ENCODE results near the gene MUC15.

The MUC15 gene

GRCh38 chr11:26550022-26550421 is 22.0 kb downstream of the MUC15 start:
- no peak overlapping the region for H3K9ac ChIP-seq (ENCODE audit: low read length in 5 of 5)
- no peaks in the 10 kb centered on the region for H3K27me3 ChIP-seq (ENCODE audit: control insufficient read depth in 5 of 5, insufficient read depth in 4 of 5, low read length in 5 of 5)
- H3K4me3 ChIP-seq (ENCODE audit: low read depth in 1 of 5, low read length in 5 of 5), result no peak overlapping the region
- no peak overlapping the region for H3K27ac ChIP-seq (ENCODE audit: low read depth, low read length)
- H3K4me1 ChIP-seq (ENCODE audit: control insufficient read depth in 5 of 5, insufficient read depth in 5 of 5, low read length in 5 of 5), result no peaks in the 10 kb centered on the region
- H3K9me3 ChIP-seq (ENCODE audit: control insufficient read depth in 5 of 5, low read length in 5 of 5), result no peaks in the 10 kb centered on the region
- H3K36me3 ChIP-seq (ENCODE audit: control insufficient read depth in 5 of 5, insufficient read depth in 5 of 5, low read length in 5 of 5), result peaks cover 0 to 4% (median 0%) of the 10 kb centered on the region in 5 donors

GRCh38 chr11:26549176-26549575 is 22.9 kb downstream of the MUC15 start:
- no peak overlapping the region for H3K27ac ChIP-seq (ENCODE audit: low read depth, low read length)
- peaks cover 0 to 4% (median 0%) of the 10 kb centered on the region in 5 donors for H3K36me3 ChIP-seq (ENCODE audit: control insufficient read depth in 5 of 5, insufficient read depth in 5 of 5, low read length in 5 of 5)
- H3K4me1 ChIP-seq (ENCODE audit: control insufficient read depth in 5 of 5, insufficient read depth in 5 of 5, low read length in 5 of 5), result no peaks in the 10 kb centered on the region
- no peaks in the 10 kb centered on the region for H3K27me3 ChIP-seq (ENCODE audit: control insufficient read depth in 5 of 5, insufficient read depth in 4 of 5, low read length in 5 of 5)
- no peaks in the 10 kb centered on the region for H3K9me3 ChIP-seq (ENCODE audit: control insufficient read depth in 5 of 5, low read length in 5 of 5)
- H3K4me3 ChIP-seq (ENCODE audit: low read depth in 1 of 5, low read length in 5 of 5), result no peak overlapping the region
- H3K9ac ChIP-seq (ENCODE audit: low read length in 5 of 5), result no peak overlapping the region

- Histone ChIP-seq H3K9me3 (ENCODE audit: control insufficient read depth in 5 of 5, low read length in 5 of 5) (no peaks in the 10 kb centered on the region), H3K27ac (ENCODE audit: low read depth, low read length) (no peak overlapping the region), H3K4me1 (ENCODE audit: control insufficient read depth in 5 of 5, insufficient read depth in 5 of 5, low read length in 5 of 5) (no peaks in the 10 kb centered on the region), H3K4me3 (ENCODE audit: low read depth in 1 of 5, low read length in 5 of 5) (no peak overlapping the region), H3K36me3 (ENCODE audit: control insufficient read depth in 5 of 5, insufficient read depth in 5 of 5, low read length in 5 of 5) (peaks cover 0 to 4% (median 0%) of the 10 kb centered on the region in 5 donors), H3K27me3 (ENCODE audit: control insufficient read depth in 5 of 5, insufficient read depth in 4 of 5, low read length in 5 of 5) (no peaks in the 10 kb centered on the region), H3K9ac (ENCODE audit: low read length in 5 of 5) (no peak overlapping the region)
These were observed 30.2 kb downstream of the MUC15 start for GRCh38 chr11:26541870-26542269.

GRCh38 chr11:26539517-26539916 is 32.5 kb downstream of the MUC15 start:
- H3K4me1 ChIP-seq (ENCODE audit: control insufficient read depth in 5 of 5, insufficient read depth in 5 of 5, low read length in 5 of 5), result no peaks in the 10 kb centered on the region
- H3K27ac ChIP-seq (ENCODE audit: low read depth, low read length), result no peak overlapping the region
- H3K9me3 ChIP-seq (ENCODE audit: control insufficient read depth in 5 of 5, low read length in 5 of 5), result no peaks in the 10 kb centered on the region
- H3K9ac ChIP-seq (ENCODE audit: low read length in 5 of 5), result no peak overlapping the region
- H3K4me3 ChIP-seq (ENCODE audit: low read depth in 1 of 5, low read length in 5 of 5), result no peak overlapping the region
- peaks cover 0 to 4% (median 0%) of the 10 kb centered on the region in 5 donors for H3K36me3 ChIP-seq (ENCODE audit: control insufficient read depth in 5 of 5, insufficient read depth in 5 of 5, low read length in 5 of 5)
- H3K27me3 ChIP-seq (ENCODE audit: control insufficient read depth in 5 of 5, insufficient read depth in 4 of 5, low read length in 5 of 5), result no peaks in the 10 kb centered on the region

GRCh38 chr11:26537341-26537740 is 34.7 kb downstream of the MUC15 start:
- Histone ChIP-seq H3K4me1 (ENCODE audit: control insufficient read depth in 5 of 5, insufficient read depth in 5 of 5, low read length in 5 of 5) (no peaks in the 10 kb centered on the region), H3K27ac (ENCODE audit: low read depth, low read length) (no peak overlapping the region), H3K36me3 (ENCODE audit: control insufficient read depth in 5 of 5, insufficient read depth in 5 of 5, low read length in 5 of 5) (peaks cover 0 to 4% (median 0%) of the 10 kb centered on the region in 5 donors), H3K27me3 (ENCODE audit: control insufficient read depth in 5 of 5, insufficient read depth in 4 of 5, low read length in 5 of 5) (no peaks in the 10 kb centered on the region), H3K9ac (ENCODE audit: low read length in 5 of 5) (no peak overlapping the region), H3K9me3 (ENCODE audit: control insufficient read depth in 5 of 5, low read length in 5 of 5) (no peaks in the 10 kb centered on the region), H3K4me3 (ENCODE audit: low read depth in 1 of 5, low read length in 5 of 5) (no peak overlapping the region)

- Histone ChIP-seq H3K9ac (ENCODE audit: low read length in 5 of 5) (no peak overlapping the region), H3K27me3 (ENCODE audit: control insufficient read depth in 5 of 5, insufficient read depth in 4 of 5, low read length in 5 of 5) (no peaks in the 10 kb centered on the region), H3K27ac (ENCODE audit: low read depth, low read length) (no peak overlapping the region), H3K4me3 (ENCODE audit: low read depth in 1 of 5, low read length in 5 of 5) (no peak overlapping the region), H3K36me3 (ENCODE audit: control insufficient read depth in 5 of 5, insufficient read depth in 5 of 5, low read length in 5 of 5) (no peaks in the 10 kb centered on the region), H3K4me1 (ENCODE audit: control insufficient read depth in 5 of 5, insufficient read depth in 5 of 5, low read length in 5 of 5) (no peaks in the 10 kb centered on the region), H3K9me3 (ENCODE audit: control insufficient read depth in 5 of 5, low read length in 5 of 5) (no peaks in the 10 kb centered on the region)
These were observed 44.4 kb downstream of the MUC15 start for GRCh38 chr11:26527685-26528084.

- no peaks in the 10 kb centered on the region for H3K36me3 ChIP-seq (ENCODE audit: control insufficient read depth in 5 of 5, insufficient read depth in 5 of 5, low read length in 5 of 5)
- H3K4me3 ChIP-seq (ENCODE audit: low read depth in 1 of 5, low read length in 5 of 5), result no peak overlapping the region
- H3K27ac ChIP-seq (ENCODE audit: low read depth, low read length), result no peak overlapping the region
- peaks cover 0 to 14% (median 10%) of the 10 kb centered on the region in 5 donors for H3K4me1 ChIP-seq (ENCODE audit: control insufficient read depth in 5 of 5, insufficient read depth in 5 of 5, low read length in 5 of 5)
- no peaks in the 10 kb centered on the region for H3K9me3 ChIP-seq (ENCODE audit: control insufficient read depth in 5 of 5, low read length in 5 of 5)
- H3K9ac ChIP-seq (ENCODE audit: low read length in 5 of 5), result no peak overlapping the region
- H3K27me3 ChIP-seq (ENCODE audit: control insufficient read depth in 5 of 5, insufficient read depth in 4 of 5, low read length in 5 of 5), result no peaks in the 10 kb centered on the region
These were observed 49.0 kb downstream of the MUC15 start for GRCh38 chr11:26522912-26523610.

GRCh38 chr11:26519469-26519868 is 52.6 kb downstream of the MUC15 start:
- H3K27ac ChIP-seq (ENCODE audit: low read depth, low read length), result no peak overlapping the region
- no peaks in the 10 kb centered on the region for H3K9me3 ChIP-seq (ENCODE audit: control insufficient read depth in 5 of 5, low read length in 5 of 5)
- no peaks in the 10 kb centered on the region for H3K36me3 ChIP-seq (ENCODE audit: control insufficient read depth in 5 of 5, insufficient read depth in 5 of 5, low read length in 5 of 5)

GRCh38 chr11:26512196-26512595 is 59.9 kb downstream of the MUC15 start:
- Histone ChIP-seq H3K9me3 (ENCODE audit: control insufficient read depth in 5 of 5, low read length in 5 of 5) (no peaks in the 10 kb centered on the region), H3K27me3 (ENCODE audit: control insufficient read depth in 5 of 5, insufficient read depth in 4 of 5, low read length in 5 of 5) (no peaks in the 10 kb centered on the region), H3K36me3 (ENCODE audit: control insufficient read depth in 5 of 5, insufficient read depth in 5 of 5, low read length in 5 of 5) (peaks cover 0 to 4% (median 0%) of the 10 kb centered on the region in 5 donors), H3K9ac (ENCODE audit: low read length in 5 of 5) (no peak overlapping the region), H3K27ac (ENCODE audit: low read depth, low read length) (no peak overlapping the region), H3K4me1 (ENCODE audit: control insufficient read depth in 5 of 5, insufficient read depth in 5 of 5, low read length in 5 of 5) (no peaks in the 10 kb centered on the region), H3K4me3 (ENCODE audit: low read depth in 1 of 5, low read length in 5 of 5) (no peak overlapping the region)

More at GRCh38 chr11:26519469-26519868, 52.6 kb downstream of the MUC15 start:
- Histone ChIP-seq H3K4me3 (ENCODE audit: low read depth in 1 of 5, low read length in 5 of 5) (no peak overlapping the region), H3K9ac (ENCODE audit: low read length in 5 of 5) (no peak overlapping the region), H3K27me3 (ENCODE audit: control insufficient read depth in 5 of 5, insufficient read depth in 4 of 5, low read length in 5 of 5) (no peaks in the 10 kb centered on the region), H3K4me1 (ENCODE audit: control insufficient read depth in 5 of 5, insufficient read depth in 5 of 5, low read length in 5 of 5) (peaks cover 0 to 14% (median 10%) of the 10 kb centered on the region in 5 donors)

- Histone ChIP-seq H3K4me3 (ENCODE audit: low read depth in 1 of 5, low read length in 5 of 5) (no peak overlapping the region), H3K9me3 (ENCODE audit: control insufficient read depth in 5 of 5, low read length in 5 of 5) (no peaks in the 10 kb centered on the region), H3K4me1 (ENCODE audit: control insufficient read depth in 5 of 5, insufficient read depth in 5 of 5, low read length in 5 of 5) (no peaks in the 10 kb centered on the region), H3K36me3 (ENCODE audit: control insufficient read depth in 5 of 5, insufficient read depth in 5 of 5, low read length in 5 of 5) (peaks cover 0 to 4% (median 0%) of the 10 kb centered on the region in 5 donors), H3K27ac (ENCODE audit: low read depth, low read length) (no peak overlapping the region), H3K27me3 (ENCODE audit: control insufficient read depth in 5 of 5, insufficient read depth in 4 of 5, low read length in 5 of 5) (no peaks in the 10 kb centered on the region), H3K9ac (ENCODE audit: low read length in 5 of 5) (no peak overlapping the region)
These were observed 61.3 kb downstream of the MUC15 start for GRCh38 chr11:26510756-26511155.
